ENCODE measurements around the gene SMARCD1. TPM values are rescaled to one million over a fixed set of nuclear protein-coding genes. Genes with fewer than 3 reads are reported as not detected.
A peak's percentile ranks its signal among the peaks of the same experiment; 100 is the strongest.

Gene SMARCD1
- total and polyA plus RNA-seq, 11 donors, result 8.5 to 35.7 (median 19.3) TPM

GRCh38 chr12:50057000-50057841, 27.9 kb upstream of the SMARCD1 start, which contains the start of gene ASIC1:
ASIC1 (plus strand) TSS chr12:50057596; CDS start chr12:50058767, 1,171 bp downstream.
- H3K27ac ChIP-seq, result peak within 1 kb of the TSS in 1 of 12 donors; percentile 67
- WGBS, 4 donors, result 1% methylated on average over 33 to 88 of the region's 88 CpGs
- peak within 1 kb of the TSS; percentile 11 to 86 (median 66) for H3K4me3 ChIP-seq
- peaks cover 0 to 27% (median 0%) of the 10 kb centered on the region in 9 donors for H3K27me3 ChIP-seq
- TF ChIP-seq CTCF (IDR thresholded peaks at IDR 0.05), result peak in 3 of 12 donors; percentile 8 to 13 (median 11)
- no peak for TF ChIP-seq POLR2A (IDR thresholded peaks at IDR 0.05)
- intact Hi-C loops (cut with DNase I), result loop anchor here (1.0 to 10.0 kb wide), 9 partner anchors 82 to 282 kb away; partner anchors contain the start of gene AQP6 (in 1 of the 10)
- H3K4me1 ChIP-seq, result peaks cover 0 to 32% (median 15%) of the 10 kb centered on the region in 12 donors
- no peaks in the 10 kb centered on the region for H3K9me3 ChIP-seq
- no peaks in the 10 kb centered on the region for H3K36me3 ChIP-seq
- peak; percentile 14 to 78 (median 76) for ATAC-seq
- DNase-seq, result peak; percentile 66 to 85 (median 76)

DNA sequence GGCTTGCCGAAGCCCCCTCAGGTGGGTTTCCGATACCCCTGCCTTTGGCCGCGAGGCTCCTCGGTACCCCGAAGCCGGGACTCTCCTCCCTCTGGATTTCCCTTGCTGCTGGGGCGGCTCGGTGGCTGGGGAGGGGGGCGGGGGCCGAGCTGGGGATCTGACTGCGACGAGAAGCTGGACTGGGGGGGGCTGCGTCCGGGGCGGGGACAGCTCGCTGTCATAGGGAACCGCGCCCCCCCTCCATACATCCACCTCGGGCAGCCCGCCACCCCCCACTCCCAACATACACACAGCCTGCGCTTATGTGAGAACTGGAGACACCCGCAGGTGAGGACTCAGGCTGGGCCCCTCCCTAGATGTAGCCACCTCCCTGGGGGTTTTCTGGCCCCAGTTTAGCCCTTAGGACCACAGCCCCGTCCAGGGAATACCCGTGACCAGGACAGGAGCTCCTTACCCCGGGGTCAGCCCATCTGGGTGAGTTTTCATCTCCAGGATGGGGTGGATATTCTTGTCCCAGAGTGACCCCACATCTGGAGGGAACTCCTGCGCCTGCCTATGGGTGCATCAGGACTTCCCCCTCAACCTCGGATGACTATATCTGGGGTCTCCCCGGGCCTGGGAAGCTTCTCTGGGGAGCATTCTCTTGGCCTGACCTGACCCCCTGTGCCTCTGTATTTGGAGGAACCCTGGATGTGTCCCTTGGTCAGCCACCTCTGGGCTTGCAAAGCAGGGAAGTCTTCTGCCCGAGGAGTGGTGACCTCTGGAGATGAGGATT, 27.1 kb upstream of the SMARCD1 start:
- H3K36me3 ChIP-seq, result no peaks in the 10 kb centered on the region
- no peaks in the 10 kb centered on the region for H3K9me3 ChIP-seq
- TF ChIP-seq CTCF (IDR thresholded peaks at IDR 0.05), result no peak
- TF ChIP-seq POLR2A (IDR thresholded peaks at IDR 0.05), result no peak
- intact Hi-C loops (cut with DNase I), result loop anchor here (2.0 to 10.0 kb wide), 8 partner anchors 83 to 283 kb away; partner anchors contain the start of gene AQP6 (in 1 of the 10)
- peak overlapping the region in 10 of 12 donors; percentile 58 to 86 (median 68) for H3K4me3 ChIP-seq
- WGBS, 4 donors, result 19 to 59% (median 37%) methylated on average over 2 to 30 of the region's 30 CpGs
- ATAC-seq, result no peak
- no peak for DNase-seq
- no peak overlapping the region for H3K27ac ChIP-seq
- peaks cover 0 to 27% (median 0%) of the 10 kb centered on the region in 9 donors for H3K27me3 ChIP-seq
- peaks cover 0 to 32% (median 15%) of the 10 kb centered on the region in 12 donors for H3K4me1 ChIP-seq

GRCh38 chr12:50058743-50059312, 26.3 kb upstream of the SMARCD1 start:
- no peak for TF ChIP-seq CTCF (IDR thresholded peaks at IDR 0.05)
- TF ChIP-seq POLR2A (IDR thresholded peaks at IDR 0.05), result no peak
- no peak for ATAC-seq
- intact Hi-C loops (cut with DNase I), result loop anchor here (5.0 to 10.0 kb wide), 6 partner anchors 87 to 284 kb away; partner anchors contain the start of gene AQP6 (in 1 of the 10)

More at GRCh38 chr12:50058743-50059312, 26.3 kb upstream of the SMARCD1 start:
- Histone ChIP-seq H3K4me1 (peaks cover 0 to 32% (median 15%) of the 10 kb centered on the region in 12 donors), H3K27me3 (peaks cover 0 to 27% (median 0%) of the 10 kb centered on the region in 9 donors), H3K36me3 (no peaks in the 10 kb centered on the region), H3K27ac (no peak overlapping the region), H3K4me3 (no peak overlapping the region), H3K9me3 (no peaks in the 10 kb centered on the region)
- 90 to 93% (median 90%) methylated on average over 15 of the region's 15 CpGs for WGBS, 4 donors
- DNase-seq, result no peak
